Gastroesophageal sphincter (tissue), 3 donors: Measurements from ENCODE around the gene TEX22.

Experiments used
- CTCF ChIP-seq, 4 experiments: fragments of 200-600 bp in 2 of 4; fragments of 450-650 bp in 2 of 4; sonication (generic) in 1 of 4; IDR thresholded peaks; one replicate each; pipeline ENCODE4 v1.5.1; 2017 to 2019; ENCODE audit warnings: antibody characterized with exemption in 4 of 4, mild to moderate bottlenecking in 2 of 4, moderate library complexity in 2 of 4
- EP300 ChIP-seq: sonication (generic); formaldehyde crosslinking; IDR thresholded peaks from one replicate; pipeline ENCODE4 v1.6.1; 2017; ENCODE audit warnings: antibody characterized with exemption, mild to moderate bottlenecking
- POLR2A ChIP-seq, 2 donors: fragments of 450-650 bp; IDR thresholded peaks; one replicate each; pipeline ENCODE4 v1.6.1; 2017; ENCODE audit warnings: antibody characterized with exemption in 2 of 2, mild to moderate bottlenecking in 2 of 2, moderate library complexity in 1 of 2
- POLR2AphosphoS5 ChIP-seq: sonication (generic); formaldehyde crosslinking; IDR thresholded peaks from one replicate; pipeline ENCODE4 v1.6.1; 2017; ENCODE audit warnings: antibody characterized with exemption

- TF ChIP-seq CTCF (IDR thresholded peaks at IDR 0.05) (no peak), POLR2A (IDR thresholded peaks at IDR 0.05) (no peak), POLR2AphosphoS5 (no peak), EP300 (no peak)
Observed at GRCh38 chr14:105444859-105445258, 46.5 kb downstream of the TEX22 start.
